Right forelimb (tissue), 1 donor: ENCODE data around the gene CPSF4.
A peak's percentile ranks its signal among the peaks of the same experiment; 100 is the strongest.

Source experiments
- DNase-seq: peaks from one replicate; pipeline ENCODE4 v3.0.0-alpha.2; 2018

CPSF4 gene

DNA sequence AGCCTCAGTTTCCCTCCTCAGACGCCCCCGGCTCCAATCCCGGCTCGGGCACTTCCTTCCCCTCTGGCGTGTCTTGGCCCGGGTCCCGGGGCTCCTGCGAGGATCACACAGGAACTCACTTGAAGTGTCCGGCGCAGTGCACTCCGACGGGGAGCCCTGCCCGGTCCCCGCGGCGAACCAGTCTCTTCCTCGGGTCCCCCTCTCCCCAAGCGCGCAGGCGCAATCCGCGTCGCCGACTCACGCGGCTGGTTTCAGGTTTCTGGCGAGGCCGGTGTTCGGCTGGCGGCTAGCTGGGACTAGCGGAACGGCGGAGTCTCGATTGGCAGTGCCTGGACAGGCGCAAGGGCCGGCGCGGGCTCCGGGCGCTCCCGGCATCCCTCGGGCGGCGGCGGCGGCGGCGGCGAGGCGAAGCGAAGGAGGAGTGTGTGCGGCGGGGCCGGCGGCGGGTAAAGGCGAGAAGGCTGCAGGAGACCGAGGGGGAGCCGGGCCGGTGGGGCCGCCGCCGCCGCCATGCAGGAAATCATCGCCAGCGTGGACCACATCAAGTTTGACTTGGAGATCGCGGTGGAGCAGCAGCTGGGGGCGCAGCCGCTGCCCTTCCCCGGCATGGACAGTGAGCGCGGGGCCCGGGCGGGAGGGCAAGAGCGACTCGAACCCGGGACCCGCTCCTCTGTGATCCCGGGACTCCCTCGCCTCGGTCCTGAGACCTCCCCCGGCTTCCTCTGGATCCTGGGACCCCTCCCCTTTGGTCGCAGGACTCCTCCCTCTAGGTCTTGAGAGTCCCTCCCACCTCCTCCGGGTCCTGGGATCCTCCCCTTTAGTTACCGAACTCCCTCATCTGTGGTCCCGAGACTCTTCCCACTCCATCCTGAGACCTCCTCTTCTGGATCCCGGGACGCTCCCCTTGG lies at the start of gene CPSF4, which contains the start of gene PTCD1:
Gene CPSF4 (plus strand): TSS at position 371 of the 908 bp plus-strand sequence. CDS start 140 bp downstream, at position 511.
Gene PTCD1 (minus strand): TSS at position 226 of the 908 bp plus-strand sequence. CDS start 3,556 bp downstream, outside the sequence.
- peak; percentile 97 for DNase-seq

- DNase-seq, result no peak
Measured at GRCh38 chr7:99389772-99390171, 49.0 kb upstream of the CPSF4 start.

GRCh38 chr7:99390941-99391602 lies 47.7 kb upstream of the CPSF4 start:
- no peak for DNase-seq

GRCh38 chr7:99392046-99392445 lies 46.7 kb upstream of the CPSF4 start:
- DNase-seq, result no peak

DNA sequence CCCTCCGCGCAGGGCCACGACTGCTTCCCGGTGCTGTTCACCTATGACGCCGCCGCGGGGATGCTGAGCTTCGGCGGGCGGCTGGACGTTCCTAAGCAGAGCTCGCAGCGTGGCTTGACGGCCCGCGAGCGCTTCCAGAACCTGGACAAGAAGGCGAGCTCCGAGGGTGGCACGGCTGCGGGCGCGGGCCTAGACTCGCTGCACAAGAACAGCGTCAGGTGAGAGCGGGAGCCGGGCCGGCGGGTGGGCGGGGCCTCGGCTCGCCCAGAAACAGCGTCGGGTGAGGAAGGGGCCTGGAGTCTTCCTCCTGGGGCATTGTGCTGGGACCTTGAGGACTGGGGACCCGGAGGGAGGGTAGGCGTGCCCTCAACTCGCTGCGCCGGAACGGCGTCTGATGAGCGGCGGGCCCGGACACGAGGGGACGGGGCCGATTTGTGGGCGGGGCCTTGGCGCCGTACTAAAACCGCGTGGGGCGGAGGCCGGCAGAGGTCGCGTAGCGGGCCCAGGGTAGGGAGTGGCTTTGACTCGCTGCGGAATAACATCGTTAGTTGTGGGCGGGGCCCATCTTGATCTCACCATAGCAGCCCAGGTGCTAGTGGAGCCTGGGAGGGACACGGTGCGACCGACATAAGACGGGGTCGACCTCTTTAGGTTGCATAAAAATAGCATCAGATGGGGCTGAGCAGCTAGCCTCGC lies 45.9 kb upstream of the CPSF4 start:
- DNase-seq, result peak; percentile 79

GRCh38 chr7:99393355-99394187 lies 45.2 kb upstream of the CPSF4 start:
- DNase-seq, result peak; percentile 66

GRCh38 chr7:99394188-99394502 lies 44.6 kb upstream of the CPSF4 start:
- no peak for DNase-seq

- no peak for DNase-seq
Measured at GRCh38 chr7:99395616-99396327, 43.0 kb upstream of the CPSF4 start.

DNA sequence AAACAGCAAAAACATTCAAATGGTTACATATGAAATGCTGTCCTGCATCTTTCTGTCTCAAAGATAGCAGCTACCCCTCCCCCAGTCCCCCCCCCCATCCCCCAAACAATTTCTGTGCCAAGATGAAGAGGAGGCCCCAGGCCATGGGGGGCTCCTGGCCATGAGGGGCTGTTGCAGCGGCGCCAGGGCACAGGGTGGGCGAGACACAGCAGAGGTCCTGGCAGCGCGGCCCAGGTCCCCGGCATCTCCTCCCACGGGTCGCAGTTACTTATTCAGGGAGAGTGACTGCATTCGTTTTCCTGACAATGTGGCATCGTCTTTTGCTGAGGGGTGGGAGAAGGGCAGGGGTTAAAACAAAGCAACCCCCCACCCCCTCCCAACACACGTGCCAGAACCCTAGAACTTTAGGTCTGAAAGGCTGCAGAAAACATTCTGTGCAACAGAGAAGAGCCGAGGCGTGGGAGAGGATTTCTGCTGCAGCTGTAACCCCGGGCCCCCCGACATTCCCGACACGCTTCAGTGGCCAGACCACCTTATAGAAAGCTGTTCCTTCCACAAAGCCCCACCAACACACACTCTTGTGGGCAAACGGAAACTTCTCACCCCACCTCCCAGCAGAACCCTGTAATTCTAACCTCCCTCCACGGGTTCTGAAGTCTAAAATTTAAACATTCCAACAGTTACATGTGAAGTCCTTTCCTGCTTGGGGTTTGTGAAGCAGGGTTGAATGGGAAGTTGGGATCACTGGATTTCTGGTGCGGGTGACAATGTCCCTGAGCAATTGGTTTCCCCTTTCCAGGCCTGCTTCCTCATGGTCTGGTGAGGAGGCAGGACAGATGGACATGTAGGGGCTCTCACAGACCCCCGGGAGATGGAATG lies 42.1 kb upstream of the CPSF4 start:
- no peak for DNase-seq

GRCh38 chr7:99397297-99397983 lies 41.3 kb upstream of the CPSF4 start:
- DNase-seq, result no peak

GRCh38 chr7:99398891-99399445 lies 39.8 kb upstream of the CPSF4 start:
- DNase-seq, result no peak

GRCh38 chr7:99399597-99399996 lies 39.1 kb upstream of the CPSF4 start:
- DNase-seq, result no peak

DNA sequence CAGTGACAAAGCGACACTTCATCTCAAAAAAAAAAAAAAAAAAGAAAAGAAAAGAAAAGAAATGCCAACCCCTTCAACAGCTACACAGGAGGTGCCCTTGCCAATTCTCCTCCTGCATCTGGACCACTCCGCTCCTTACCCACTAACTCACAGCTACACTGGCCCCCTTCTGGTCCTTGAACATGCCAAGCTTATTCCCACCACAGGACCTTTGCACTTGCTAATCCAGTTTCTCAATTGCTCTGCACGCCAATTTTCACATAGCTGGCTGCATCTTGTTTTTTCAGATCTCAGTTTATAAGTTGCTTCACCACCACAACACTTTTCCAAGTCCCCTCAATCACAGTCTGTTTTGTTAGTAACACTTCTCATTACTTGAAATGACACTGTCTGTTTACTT lies 35.9 kb upstream of the CPSF4 start:
- no peak for DNase-seq

DNA sequence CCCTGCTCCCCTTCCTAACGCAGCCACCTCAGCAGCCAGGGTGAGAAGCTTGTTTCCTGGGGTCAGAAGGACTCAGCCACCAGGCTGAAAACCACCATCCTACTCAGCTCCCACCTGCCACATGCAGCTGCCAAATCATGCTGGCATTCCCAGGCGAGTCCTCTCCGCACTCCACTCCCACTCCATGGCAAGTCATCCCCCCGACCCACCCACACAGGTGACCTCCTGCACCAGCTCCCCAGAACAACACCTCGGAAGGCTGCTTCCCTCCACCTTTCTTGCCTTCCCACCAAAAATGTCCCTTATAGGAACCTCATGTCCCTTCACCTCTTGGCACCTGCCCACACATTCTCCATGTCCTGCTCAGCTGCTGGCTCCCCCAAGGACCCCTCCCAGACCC lies 35.0 kb upstream of the CPSF4 start:
- DNase-seq, result no peak

DNA sequence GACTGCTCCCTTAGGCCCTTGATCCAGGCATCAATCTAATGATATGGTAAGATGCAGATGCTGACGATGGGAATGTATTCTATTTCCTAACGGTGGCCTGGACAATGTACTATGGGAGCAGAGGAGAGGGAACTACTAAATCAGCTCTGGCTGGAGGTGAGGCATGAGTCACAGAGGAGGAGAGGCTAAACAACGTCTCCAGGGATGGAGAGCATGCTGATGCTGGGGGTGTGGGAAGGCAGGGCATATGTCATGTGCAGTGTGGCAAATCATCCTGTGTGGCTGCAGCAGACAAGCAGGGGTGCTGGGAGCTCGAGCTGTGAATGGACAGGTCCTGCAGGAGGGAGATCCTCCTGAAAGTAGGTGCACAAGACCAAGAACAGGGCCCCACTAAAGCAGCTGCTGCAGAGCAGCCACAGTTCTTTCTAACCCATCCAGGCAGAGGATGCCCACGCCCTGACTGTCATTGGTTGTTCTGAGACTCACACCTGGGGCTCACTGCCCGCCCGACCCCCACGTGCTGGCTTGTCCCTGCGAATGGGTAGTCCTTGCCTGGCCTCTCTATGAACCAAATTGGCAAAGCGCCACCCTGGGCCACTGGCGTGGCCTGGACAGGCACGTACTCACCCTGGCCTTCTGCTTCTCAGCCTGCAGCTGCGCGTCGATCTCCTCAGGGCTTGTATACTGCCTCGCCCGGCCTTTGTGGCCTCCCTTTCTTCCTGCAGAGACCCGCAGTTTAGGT lies 34.3 kb upstream of the CPSF4 start:
- DNase-seq, result no peak

DNA sequence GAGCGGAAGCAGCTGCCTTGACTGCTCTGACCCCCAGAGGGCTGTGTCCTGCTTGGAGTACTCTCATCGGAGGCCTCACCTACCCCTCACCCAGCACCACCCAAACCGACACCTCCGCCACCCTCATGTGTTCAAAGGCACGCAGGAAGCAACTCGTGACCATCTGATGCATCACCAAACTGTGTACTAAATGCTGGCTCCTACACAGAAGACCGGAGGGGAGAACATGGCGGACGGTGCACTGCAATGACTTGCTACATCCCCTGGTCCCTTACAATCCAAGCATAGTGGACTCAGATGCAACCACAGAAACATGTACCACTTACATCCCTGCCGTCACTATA lies 33.8 kb upstream of the CPSF4 start:
- DNase-seq, result no peak

DNA sequence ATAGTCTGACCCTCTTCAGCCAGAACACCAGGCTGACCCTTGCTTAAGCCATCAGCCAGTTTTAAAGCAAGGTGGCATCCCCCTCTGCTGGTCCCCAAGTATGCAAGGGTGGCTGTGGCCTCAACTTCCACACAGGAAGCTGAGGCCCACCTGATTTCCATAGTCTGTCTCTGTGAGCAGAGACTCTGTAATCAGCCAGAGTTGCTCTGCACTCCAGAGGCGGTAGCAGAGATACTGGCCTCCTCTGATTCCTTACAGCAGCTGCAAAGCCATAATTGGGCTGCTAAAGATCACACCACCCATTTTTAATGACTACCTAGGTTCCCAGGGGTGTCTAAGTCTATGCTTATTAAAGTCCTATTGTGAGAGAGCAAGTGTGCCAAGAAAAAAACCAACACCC lies 32.2 kb upstream of the CPSF4 start:
- DNase-seq, result no peak

DNA sequence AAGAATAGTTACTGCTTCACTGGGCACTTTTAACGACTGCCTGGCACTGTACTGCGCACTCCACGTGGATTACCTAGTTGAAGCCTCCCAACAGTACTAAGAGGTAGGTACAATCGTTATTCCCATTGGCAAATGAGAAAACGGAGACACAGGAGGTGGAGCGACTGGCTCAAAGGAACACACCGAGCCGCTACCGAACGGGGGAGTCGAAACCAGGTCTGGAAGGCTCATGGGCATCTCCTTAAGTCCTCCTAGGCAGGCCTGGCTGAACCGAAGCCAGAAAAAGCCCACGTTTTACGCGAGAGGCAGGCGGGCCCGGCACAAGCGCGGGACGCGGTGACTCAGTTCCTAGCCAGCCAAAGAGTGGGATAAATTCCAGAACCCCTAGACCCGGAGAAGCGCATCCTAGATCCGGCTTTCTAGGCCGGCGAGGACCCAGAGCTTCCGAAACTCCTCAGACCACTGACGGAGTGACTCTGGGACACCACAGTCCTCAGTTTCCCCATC lies 30.8 kb upstream of the CPSF4 start:
- peak; percentile 63 for DNase-seq
